OCI-LY1 (cell line): ENCODE results near the gene FBXW11.

ENCODE experiments used
- H2AFZ ChIP-seq: fragments of 200-600 bp; sonication (generic), shearing (Covaris generic); 2 replicates; pipeline ENCODE4 v1.6.0; 2014; ENCODE audit warnings: antibody characterized with exemption, mild to moderate bottlenecking, low read length
- H3F3A ChIP-seq: fragments of 200-600 bp; sonication (generic), shearing (Covaris generic); 2 replicates; pipeline ENCODE4 v1.6.0; 2014; ENCODE audit warnings: mild to moderate bottlenecking, antibody characterized with exemption, low read length, moderate library complexity; ENCODE audit not compliant: insufficient read depth
- H3K27ac ChIP-seq: fragments of 200-600 bp; sonication (generic); 2 replicates; pipeline ENCODE4 v1.5.1; 2014; ENCODE audit warnings: low read length, mixed run types, mild to moderate bottlenecking, low read depth; ENCODE audit not compliant: poor library complexity, severe bottlenecking
- H3K27me3 ChIP-seq: fragments of 200-600 bp; sonication (generic); 2 replicates; pipeline ENCODE4 v1.6.0; 2014; ENCODE audit warnings: antibody characterized with exemption, mild to moderate bottlenecking, low read length, moderate library complexity; ENCODE audit not compliant: insufficient read depth
- H3K36me3 ChIP-seq: fragments of 200-600 bp; sonication (generic); 2 replicates; pipeline ENCODE4 v1.6.1; 2014; ENCODE audit warnings: mild to moderate bottlenecking, antibody characterized with exemption, low read length, moderate library complexity, mixed read lengths; ENCODE audit not compliant: insufficient read depth
- H3K4me1 ChIP-seq: fragments of 200-600 bp; sonication (generic); 2 replicates; pipeline ENCODE4 v1.5.1; 2014; ENCODE audit warnings: mild to moderate bottlenecking, low read length, moderate library complexity; ENCODE audit not compliant: insufficient read depth, severe bottlenecking
- H3K4me2 ChIP-seq: fragments of 200-600 bp; sonication (generic), shearing (Covaris generic); 2 replicates; pipeline ENCODE4 v1.6.1; 2014; ENCODE audit warnings: low read length
- H3K4me3 ChIP-seq: fragments of 200-600 bp; sonication (generic); 2 replicates; pipeline ENCODE4 v1.5.1; 2014; ENCODE audit warnings: low read length, low read depth, mild to moderate bottlenecking, mixed read lengths; ENCODE audit not compliant: poor library complexity, severe bottlenecking
- H3K79me2 ChIP-seq: fragments of 200-600 bp; shearing (Covaris generic); 2 replicates; pipeline ENCODE4 v1.6.1; 2016; ENCODE audit warnings: mixed run types, low read length, mixed read lengths; ENCODE audit not compliant: insufficient read depth
- H3K9ac ChIP-seq: fragments of 200-600 bp; sonication (generic), shearing (Covaris generic); 2 replicates; pipeline ENCODE4 v1.6.1; 2014; ENCODE audit warnings: mild to moderate bottlenecking, low read length, mixed read lengths
- H3K9me2 ChIP-seq: fragments of 200-600 bp; sonication (generic), shearing (Covaris generic); 2 replicates; pipeline ENCODE4 v1.6.1; 2014; ENCODE audit warnings: low read depth, mild to moderate bottlenecking, low read length, mixed read lengths
- H3K9me3 ChIP-seq: fragments of 200-600 bp; shearing (Covaris generic); 2 replicates; pipeline ENCODE4 v1.6.1; 2014; ENCODE audit warnings: low read length, mixed read lengths
- H4K20me1 ChIP-seq: fragments of 200-600 bp; sonication (generic), shearing (Covaris generic); 2 replicates; pipeline ENCODE4 v1.6.0; 2016; ENCODE audit warnings: mild to moderate bottlenecking, low read length; ENCODE audit not compliant: insufficient read depth
- CTCF ChIP-seq: fragments of 200-600 bp; sonication (generic), shearing (Covaris generic); IDR thresholded peaks from 2 replicates; pipeline ENCODE4 v1.5.1; 2017; ENCODE audit warnings: mild to moderate bottlenecking, antibody characterized with exemption, low read length, moderate library complexity, mixed read lengths
- EZH2 ChIP-seq: fragments of 200-600 bp; sonication (generic), shearing (Covaris generic); IDR thresholded peaks from 2 replicates; pipeline ENCODE4 v1.8.0; 2017; ENCODE audit warnings: borderline replicate concordance, mixed run types, mild to moderate bottlenecking, antibody characterized with exemption, low read length, moderate library complexity, mixed read lengths

Gene FBXW11

GRCh38 chr5:171913987-171914273 lies 92.5 kb downstream of the FBXW11 start:
- Histone ChIP-seq H3K4me2 (no peak overlapping the region), H3K36me3 (no peaks in the 10 kb centered on the region; the same call in 1 of the 2 replicates), H3F3A (no peaks in the 10 kb centered on the region), H3K9me3 (no peaks in the 10 kb centered on the region), H3K4me1 (peaks cover 9% of the 10 kb centered on the region), H3K79me2 (no peaks in the 10 kb centered on the region), H2AFZ (no peak overlapping the region), H3K4me3 (no peak overlapping the region), H3K9me2 (no peaks in the 10 kb centered on the region), H3K27me3 (no peaks in the 10 kb centered on the region), H4K20me1 (no peaks in the 10 kb centered on the region), H3K27ac (no peak overlapping the region), H3K9ac (no peak overlapping the region)
- TF ChIP-seq EZH2 (no peak), CTCF (no peak)

- no peak for TF ChIP-seq EZH2
- TF ChIP-seq CTCF = no peak
- Histone ChIP-seq H3K4me2 (no peak overlapping the region), H2AFZ (no peak overlapping the region), H3K27me3 (no peaks in the 10 kb centered on the region), H3K9ac (no peak overlapping the region), H3F3A (no peaks in the 10 kb centered on the region), H3K79me2 (no peaks in the 10 kb centered on the region), H3K9me2 (no peaks in the 10 kb centered on the region), H3K27ac (no peak overlapping the region), H3K4me3 (no peak overlapping the region), H4K20me1 (no peaks in the 10 kb centered on the region), H3K36me3 (no peaks in the 10 kb centered on the region; the same call in 1 of the 2 replicates), H3K4me1 (peaks cover 17% of the 10 kb centered on the region), H3K9me3 (no peaks in the 10 kb centered on the region)
Measured at GRCh38 chr5:171911152-171911551, 95.3 kb downstream of the FBXW11 start.

DNA sequence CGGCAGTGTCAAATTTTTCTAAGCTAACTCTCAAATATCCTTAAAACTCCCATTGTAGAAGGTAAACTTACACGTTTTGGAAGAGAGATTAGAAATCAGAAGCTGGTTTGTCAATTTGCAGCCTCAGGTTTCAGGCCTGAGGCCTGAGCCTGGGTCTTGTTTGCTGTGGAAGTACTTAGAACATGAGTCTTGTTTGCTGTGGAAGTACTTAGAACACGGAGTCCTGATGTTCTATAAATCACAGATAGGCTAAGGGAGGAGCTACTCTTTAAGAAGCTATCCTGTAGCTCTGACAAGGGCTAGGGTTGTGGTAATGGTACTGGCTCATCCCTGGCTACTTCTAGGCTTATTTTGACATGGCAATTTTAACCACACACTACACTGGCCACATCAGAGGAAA lies 97.8 kb downstream of the FBXW11 start:
- no peak overlapping the region for H3K4me3 ChIP-seq
- H3F3A ChIP-seq = no peaks in the 10 kb centered on the region
- no peaks in the 10 kb centered on the region; the same call in 1 of the 2 replicates for H3K36me3 ChIP-seq
- TF ChIP-seq EZH2 (no peak), CTCF (no peak)
- H3K27ac ChIP-seq = no peak overlapping the region
- H3K79me2 ChIP-seq = no peaks in the 10 kb centered on the region
- H3K4me1 ChIP-seq = peaks cover 22% of the 10 kb centered on the region
- no peaks in the 10 kb centered on the region for H4K20me1 ChIP-seq
- no peak overlapping the region for H2AFZ ChIP-seq
- H3K9ac ChIP-seq = no peak overlapping the region
- no peak overlapping the region for H3K4me2 ChIP-seq
- no peaks in the 10 kb centered on the region for H3K27me3 ChIP-seq
- H3K9me2 ChIP-seq = no peaks in the 10 kb centered on the region
- no peaks in the 10 kb centered on the region for H3K9me3 ChIP-seq
